Gastrocnemius medialis (tissue), 4 donors: ENCODE results near the gene PABPN1.

Experiments
- CTCF ChIP-seq, 5 experiments: fragments of 450-650 bp in 3 of 5; fragments of 200-600 bp in 2 of 5; sonication (generic) in 2 of 5; IDR thresholded peaks in 4 of 5; conservative IDR thresholded peaks in 1 of 5; 1 replicate in 4 of 5; 2 replicates in 1 of 5; pipeline ENCODE4 v1.5.1; 2016 to 2019; ENCODE audit warnings: antibody characterized with exemption in 5 of 5, mild to moderate bottlenecking in 3 of 5, moderate library complexity in 3 of 5
- POLR2A ChIP-seq, 2 donors: fragments of 450-650 bp; IDR thresholded peaks; one replicate each; pipeline ENCODE4 v1.6.1; 2017; ENCODE audit warnings: antibody characterized with exemption in 2 of 2, mild to moderate bottlenecking in 2 of 2, moderate library complexity in 2 of 2

- TF ChIP-seq CTCF (IDR thresholded peaks at IDR 0.05 in 4 of 5, conservative IDR thresholded peaks at IDR 0.05 in 1 of 5) (peak; percentile 79 to 85 (median 81)), POLR2A (IDR thresholded peaks at IDR 0.05) (no peak)
These were observed 6.9 kb downstream of the PABPN1 start for GRCh38 chr14:23327947-23328744.
